GM12801 (cell line): Measurements from ENCODE around the gene OAS2.

Experiments used
- CTCF ChIP-seq: IDR thresholded peaks from one replicate; pipeline ENCODE4 v1.5.1; 2011; ENCODE audit warnings: control low read depth; ENCODE audit not compliant: insufficient read length; ENCODE audit errors: extremely low read depth

The OAS2 gene

GRCh38 chr12:112967306-112967705 lies 11.0 kb upstream of the OAS2 start:
- no peak for TF ChIP-seq CTCF

- TF ChIP-seq CTCF = no peak
These were observed 10.5 kb upstream of the OAS2 start for GRCh38 chr12:112967858-112968257.

GRCh38 chr12:112969547-112970306 lies 8.6 kb upstream of the OAS2 start:
- no peak for TF ChIP-seq CTCF

GRCh38 chr12:112970391-112970790 lies 7.9 kb upstream of the OAS2 start:
- TF ChIP-seq CTCF = no peak

GRCh38 chr12:112971248-112971647 lies 7.1 kb upstream of the OAS2 start:
- no peak for TF ChIP-seq CTCF

GRCh38 chr12:112973011-112973735 lies 5.1 kb upstream of the OAS2 start:
- no peak for TF ChIP-seq CTCF

GRCh38 chr12:112973818-112974231 lies 4.5 kb upstream of the OAS2 start:
- TF ChIP-seq CTCF = no peak
